Measurements from ENCODE around the gene CRX.

GRCh38 chr19:47861630-47862029 is 39.9 kb downstream of the CRX start:
- no peak for TF ChIP-seq POLR2A (IDR thresholded peaks at IDR 0.05; ENCODE audit: low read depth, low read length)
- TF ChIP-seq POLR2AphosphoS5 (IDR thresholded peaks at IDR 0.05; ENCODE audit: low read depth, low read length): no peak
- TF ChIP-seq TAF1 (IDR thresholded peaks at IDR 0.05; ENCODE audit: low read depth, low read length): no peak
- TF ChIP-seq PAX5 (IDR thresholded peaks at IDR 0.05; ENCODE audit: insufficient read depth, low read length, severe bottlenecking): no peak
- TF ChIP-seq SPI1 (IDR thresholded peaks at IDR 0.05; ENCODE audit: low read depth, low read length): no peak
- TF ChIP-seq POU2F2 (IDR thresholded peaks at IDR 0.05; ENCODE audit: low read depth, low read length): no peak

Measured in GM12891 (cell line).